NK-92 (cell line): ENCODE measurements around the gene ARF1.
A peak's percentile ranks its signal among the peaks of the same experiment; 100 is the strongest.

Experiments used
- DNase-seq: peaks from one replicate; lab custom pipeline; 2025; ENCODE audit not compliant: unreplicated experiment; lab: John Stamatoyannopoulos, UW

Gene ARF1

GRCh38 chr1:228117335-228117734, 34.8 kb downstream of the ARF1 start:
- no peak for DNase-seq

DNA sequence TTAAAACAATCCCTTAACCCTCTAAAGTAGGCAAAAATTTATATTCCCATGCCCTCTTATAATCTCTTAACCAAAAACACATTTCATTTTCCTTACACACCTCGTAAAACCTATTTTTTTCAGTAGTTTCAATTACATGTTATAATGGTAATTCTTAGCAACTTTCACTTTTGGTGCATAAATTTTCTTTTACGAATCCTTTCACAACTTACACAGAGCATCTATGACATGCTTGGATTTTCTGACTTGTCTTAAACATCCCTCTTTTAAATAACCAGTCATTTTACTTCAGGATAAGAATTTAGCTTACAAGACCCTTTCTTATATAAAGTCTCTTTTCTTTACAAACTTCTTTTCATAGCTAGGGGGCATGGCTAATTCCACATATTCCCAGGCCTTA, 35.5 kb downstream of the ARF1 start:
- no peak for DNase-seq

DNA sequence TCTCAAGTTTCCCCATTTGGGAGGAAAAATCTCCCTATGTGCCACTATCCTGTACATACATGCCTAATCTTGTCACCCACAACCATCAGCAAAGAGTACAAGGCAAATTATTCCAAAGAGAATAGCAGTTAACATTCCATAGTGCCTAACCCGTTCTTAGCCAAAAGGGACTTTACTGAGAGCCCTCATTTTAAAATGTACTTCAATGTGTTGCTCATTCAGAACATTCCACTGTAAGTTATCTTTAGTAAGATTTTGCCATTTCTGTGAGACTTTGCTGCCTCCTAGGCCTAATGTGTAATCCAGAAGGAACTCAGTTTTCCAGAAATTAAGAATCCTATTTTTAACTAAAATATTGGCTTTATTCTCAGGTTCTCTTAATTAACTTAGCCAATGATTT, 37.8 kb downstream of the ARF1 start:
- no peak for DNase-seq

GRCh38 chr1:228120857-228121489, 38.5 kb downstream of the ARF1 start:
- no peak for DNase-seq

- no peak for DNase-seq
Observed at GRCh38 chr1:228122921-228123441, 40.5 kb downstream of the ARF1 start.

- DNase-seq, result no peak
Observed at GRCh38 chr1:228123505-228123904, 41.0 kb downstream of the ARF1 start.

DNA sequence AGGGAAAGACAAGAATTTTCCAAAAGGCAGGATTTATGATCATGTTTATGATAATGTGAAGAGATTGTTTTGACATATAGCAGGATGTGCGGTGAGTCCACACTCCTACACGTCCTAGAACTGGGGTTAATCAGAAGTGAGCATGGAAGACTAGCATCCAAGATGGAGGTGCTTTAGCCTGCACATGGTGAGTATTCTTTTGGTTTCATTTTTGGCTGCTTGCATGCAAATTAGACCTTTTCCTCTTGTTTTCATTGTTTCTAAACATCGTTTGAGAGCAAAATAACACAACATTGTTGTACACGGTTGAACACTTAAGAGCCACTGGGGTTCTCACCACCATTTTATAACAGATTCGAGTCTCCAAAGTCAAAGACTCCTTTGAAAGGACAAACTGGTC, 42.7 kb downstream of the ARF1 start:
- no peak for DNase-seq

DNA sequence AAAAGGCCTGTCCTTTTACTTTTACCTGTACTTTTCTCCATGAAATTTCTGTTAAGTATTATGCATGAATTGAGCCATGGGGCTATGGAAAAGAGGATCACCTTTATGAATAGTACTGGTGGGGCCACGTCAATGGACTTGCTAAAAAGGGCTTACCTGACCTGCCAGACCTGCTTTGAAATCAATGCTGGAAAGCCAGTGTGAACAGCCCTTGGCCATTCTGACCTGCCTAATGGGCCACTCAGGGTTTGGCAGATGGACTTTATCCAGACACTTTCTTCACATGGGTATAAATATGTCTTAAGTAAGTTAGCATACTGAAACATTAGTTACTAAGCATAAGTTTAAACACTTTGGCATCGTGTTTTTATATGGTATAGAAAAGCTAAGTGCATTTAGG, 49.3 kb downstream of the ARF1 start:
- DNase-seq, result no peak

- no peak for DNase-seq
Observed at GRCh38 chr1:228134591-228134990, 52.1 kb downstream of the ARF1 start.

- DNase-seq, result no peak
Observed at GRCh38 chr1:228136901-228137300, 54.4 kb downstream of the ARF1 start.

- no peak for DNase-seq
Observed at GRCh38 chr1:228139406-228139930, 57.0 kb downstream of the ARF1 start.

DNA sequence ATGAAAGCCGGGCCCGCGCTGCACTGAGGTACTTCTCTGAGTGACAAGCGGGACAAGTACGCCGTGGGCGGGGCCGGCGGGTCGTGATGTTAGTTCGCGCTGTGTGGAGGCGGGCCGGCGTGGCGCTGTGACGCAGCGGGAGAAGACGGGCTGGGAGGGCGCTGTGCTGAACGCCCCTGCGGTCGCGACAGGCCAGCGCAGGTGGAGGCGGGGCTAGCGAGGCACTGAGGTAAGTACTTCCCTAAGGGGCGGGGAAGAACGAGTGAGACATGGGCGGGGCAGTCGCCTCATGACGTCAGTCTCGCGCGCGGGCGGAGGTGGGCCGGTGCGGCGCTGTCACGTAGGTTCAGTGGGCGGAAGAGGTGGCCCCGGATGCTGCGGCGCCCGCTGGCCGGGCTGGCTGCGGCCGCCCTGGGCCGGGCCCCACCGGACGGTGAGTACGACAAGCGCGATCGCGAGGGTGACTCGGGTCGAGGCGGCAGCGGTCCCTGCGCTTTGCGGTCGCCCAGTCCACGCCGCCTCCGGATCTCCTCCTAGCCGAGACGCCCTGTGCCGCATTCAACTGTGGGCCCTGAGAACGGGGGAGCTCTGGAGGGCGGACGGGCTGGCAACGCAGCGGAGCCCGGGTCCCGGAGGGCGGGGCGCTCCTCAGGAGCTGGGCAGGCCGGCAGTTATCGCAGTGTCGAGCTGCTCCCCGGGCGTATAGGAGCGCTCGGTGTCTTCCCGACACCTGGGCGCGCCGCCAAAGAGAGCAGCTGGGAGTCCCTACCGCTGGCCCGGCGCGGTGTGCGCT, 57.6 kb downstream of the ARF1 start, which contains the start of gene GUK1:
TSS of gene GUK1 (plus strand) at position 349 of the 793 bp plus-strand sequence. CDS start at position 373, 24 bp downstream.
- peak; percentile 96 for DNase-seq

GRCh38 chr1:228140724-228141225, 58.3 kb downstream of the ARF1 start:
- DNase-seq, result no peak

GRCh38 chr1:228141226-228142044, 58.9 kb downstream of the ARF1 start:
- DNase-seq, result no peak

DNA sequence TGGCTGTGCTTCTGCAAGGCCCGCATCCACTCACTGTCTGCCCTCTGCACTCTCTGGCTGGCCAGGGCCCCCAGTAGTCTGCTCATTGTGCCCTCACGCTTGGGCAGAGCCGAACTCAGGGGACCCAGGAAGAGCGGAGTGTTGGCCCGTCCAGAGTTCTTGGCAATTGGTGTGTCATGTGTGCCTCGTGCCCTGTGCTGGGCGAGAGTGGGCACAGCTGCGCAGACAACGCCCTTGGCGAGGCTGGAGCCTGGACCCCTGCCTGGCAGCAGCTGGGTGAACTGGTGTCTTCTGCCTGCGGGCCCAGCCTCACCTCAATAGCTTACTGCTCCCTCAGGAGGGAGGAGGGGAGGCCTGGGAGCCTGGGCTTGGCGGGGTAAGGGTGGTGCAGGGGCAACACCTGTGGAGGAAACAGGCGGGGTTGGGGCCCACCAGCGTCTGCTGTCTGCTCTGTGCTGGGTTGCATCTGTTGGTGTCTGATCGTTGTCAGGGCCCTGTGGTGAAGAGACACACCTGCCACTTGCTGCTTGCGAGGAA, 59.7 kb downstream of the ARF1 start:
- DNase-seq, result no peak

DNA sequence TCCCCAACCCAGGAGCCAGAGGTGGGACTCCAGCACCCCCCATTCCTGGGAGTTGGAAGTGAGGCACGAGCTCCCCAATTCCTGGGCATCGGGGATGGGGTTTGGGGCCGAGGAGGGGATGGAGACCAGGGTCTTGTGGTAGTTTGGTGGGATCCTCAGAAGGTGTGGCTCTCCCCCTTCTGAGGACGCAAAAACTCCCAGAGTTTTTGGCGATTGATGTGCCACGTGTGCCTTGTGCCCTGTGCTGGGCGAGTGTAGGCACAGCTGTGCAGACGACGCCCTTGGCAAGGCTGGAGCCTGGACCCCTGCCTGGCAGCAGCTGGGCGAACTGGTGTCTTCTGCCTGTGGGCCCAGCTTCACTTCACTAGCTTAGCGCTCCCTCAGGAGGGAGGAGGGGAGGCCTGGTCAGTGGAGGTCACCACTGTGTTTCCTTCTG, 60.2 kb downstream of the ARF1 start:
- no peak for DNase-seq

GRCh38 chr1:228143480-228144192, 61.1 kb downstream of the ARF1 start:
- DNase-seq, result no peak

DNA sequence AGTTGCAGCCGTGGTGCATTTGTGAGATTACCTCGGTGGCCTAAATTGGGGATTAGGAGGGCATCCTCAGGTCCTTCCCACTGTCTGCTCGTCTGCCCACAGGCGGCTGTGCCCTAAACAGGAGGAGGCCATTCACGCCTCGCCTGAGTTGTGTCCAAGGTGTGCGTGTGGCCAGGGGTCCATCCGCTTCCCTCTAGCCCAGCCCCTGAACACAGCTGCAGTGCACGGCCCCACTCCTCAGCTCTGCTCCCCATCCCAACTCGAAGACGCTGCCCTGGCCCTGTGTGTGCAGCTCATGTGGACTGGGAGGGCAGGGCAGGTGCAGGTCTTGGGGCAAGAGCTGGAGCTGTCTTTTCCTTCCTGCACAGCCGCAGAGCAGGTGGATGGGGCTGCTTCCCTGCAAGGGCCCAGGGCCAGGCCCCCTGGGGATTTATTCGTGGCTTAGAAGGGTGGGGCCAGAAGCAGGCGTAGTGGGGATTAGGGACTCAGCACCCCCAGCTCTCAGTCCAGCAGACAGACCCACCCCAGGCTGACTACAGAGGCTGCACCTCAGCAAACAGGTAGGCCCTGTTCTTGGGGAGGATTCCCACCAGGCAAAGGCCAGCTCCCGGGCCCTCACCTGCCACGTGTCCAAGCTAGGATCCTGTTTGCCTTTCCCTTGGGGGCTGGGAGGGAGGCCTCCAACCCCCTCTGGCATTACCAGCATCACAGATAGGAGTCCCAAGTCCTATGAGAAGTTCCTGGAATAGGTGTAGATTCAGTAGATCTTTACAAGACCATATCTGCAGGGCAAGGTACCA, 61.9 kb downstream of the ARF1 start:
- no peak for DNase-seq

- DNase-seq, result no peak
Observed at GRCh38 chr1:228144993-228145343, 62.5 kb downstream of the ARF1 start.
